H9 (cell line): ENCODE measurements around the gene MPL. TPM values are rescaled to one million over a fixed set of nuclear protein-coding genes. Genes with fewer than 3 reads are reported as not detected.

Experiments
- DNase-seq: peaks from one replicate; pipeline ENCODE4 v3.0.0-alpha.2; 2017
- H2AFZ ChIP-seq: one replicate; pipeline ENCODE4 v1.6.1; 2013; ENCODE audit warnings: mild to moderate bottlenecking, low read length, control low read depth, moderate library complexity
- H2AK5ac ChIP-seq: 2 replicates; pipeline ENCODE4 v1.6.1; 2013; ENCODE audit warnings: low read length, control low read depth, mixed read lengths; ENCODE audit not compliant: insufficient read length
- H2BK120ac ChIP-seq: one replicate; pipeline ENCODE4 v1.6.1; 2013; ENCODE audit warnings: low read depth, mild to moderate bottlenecking, low read length, control low read depth, inconsistent platforms; ENCODE audit not compliant: poor library complexity, severe bottlenecking
- H2BK12ac ChIP-seq: 2 replicates; pipeline ENCODE4 v1.6.1; 2013; ENCODE audit warnings: low read length, control low read depth, mixed read lengths, low read depth; ENCODE audit not compliant: insufficient read length
- H2BK15ac ChIP-seq: 2 replicates; pipeline ENCODE4 v1.6.1; 2013; ENCODE audit warnings: low read depth, low read length, control low read depth
- H2BK20ac ChIP-seq: one replicate; pipeline ENCODE4 v1.6.1; 2013; ENCODE audit warnings: low read depth, mild to moderate bottlenecking, low read length, control low read depth, inconsistent platforms; ENCODE audit not compliant: poor library complexity, severe bottlenecking
- H2BK5ac ChIP-seq: 2 replicates; pipeline ENCODE4 v1.6.1; 2013; ENCODE audit warnings: low read length, control low read depth, mixed read lengths; ENCODE audit not compliant: insufficient read length
- H3K14ac ChIP-seq: 2 replicates; pipeline ENCODE4 v1.6.1; 2013; ENCODE audit warnings: low read length, control low read depth; ENCODE audit not compliant: insufficient read depth
- H3K18ac ChIP-seq: 2 replicates; pipeline ENCODE4 v1.6.1; 2013; ENCODE audit warnings: low read depth, mild to moderate bottlenecking, mixed read lengths, low read length, control low read depth; ENCODE audit not compliant: insufficient read length
- H3K23ac ChIP-seq: 2 replicates; pipeline ENCODE4 v1.6.1; 2013; ENCODE audit warnings: low read length, control low read depth, mixed read lengths, low read depth; ENCODE audit not compliant: insufficient read length
- H3K23me2 ChIP-seq: 2 replicates; pipeline ENCODE4 v1.6.1; 2013; ENCODE audit warnings: low read depth, mild to moderate bottlenecking, mixed read lengths, low read length, control low read depth; ENCODE audit not compliant: insufficient read length, poor library complexity, severe bottlenecking
- H3K27ac ChIP-seq: 2 replicates; pipeline ENCODE4 v1.5.1; 2013; ENCODE audit warnings: low read length, control low read depth, mixed read lengths, low read depth; ENCODE audit not compliant: insufficient read length
- H3K27me3 ChIP-seq: 2 replicates; pipeline ENCODE4 v1.6.1; 2013; ENCODE audit warnings: low read length, control low read depth, inconsistent platforms; ENCODE audit not compliant: insufficient read depth
- H3K4ac ChIP-seq: 2 replicates; pipeline ENCODE4 v1.6.1; 2013; ENCODE audit warnings: low read depth, mild to moderate bottlenecking, control low read depth, inconsistent platforms, low read length, moderate library complexity
- H3K4me1 ChIP-seq: 2 replicates; pipeline ENCODE4 v1.6.1; 2013; ENCODE audit warnings: low read length, control low read depth, inconsistent platforms; ENCODE audit not compliant: insufficient read depth
- H3K4me2 ChIP-seq: 2 replicates; pipeline ENCODE4 v1.6.1; 2013; ENCODE audit warnings: low read length, control low read depth, mixed read lengths; ENCODE audit not compliant: insufficient read length, insufficient read depth
- H3K56ac ChIP-seq: 2 replicates; pipeline ENCODE4 v1.6.1; 2013; ENCODE audit warnings: low read depth, mild to moderate bottlenecking, mixed read lengths, low read length, control low read depth; ENCODE audit not compliant: insufficient read length
- H3K79me1 ChIP-seq: 2 replicates; pipeline ENCODE4 v1.6.1; 2013; ENCODE audit warnings: low read depth, mild to moderate bottlenecking, moderate library complexity, low read length, control low read depth, inconsistent platforms; ENCODE audit not compliant: insufficient read depth, poor library complexity, severe bottlenecking
- H3K79me2 ChIP-seq: 2 replicates; pipeline ENCODE4 v1.6.1; 2013; ENCODE audit warnings: low read length, control low read depth, inconsistent platforms; ENCODE audit not compliant: insufficient read depth
- H3K9ac ChIP-seq: 2 replicates; pipeline ENCODE4 v1.6.1; 2013; ENCODE audit warnings: low read length, control low read depth, mixed read lengths; ENCODE audit not compliant: insufficient read length; ENCODE audit errors: extremely low read depth
- H3K9me3 ChIP-seq: one replicate; pipeline ENCODE4 v1.6.1; 2013; ENCODE audit warnings: low read depth, low read length, inconsistent platforms; ENCODE audit not compliant: control insufficient read depth
- H3T11ph ChIP-seq: one replicate; pipeline ENCODE4 v1.6.1; 2013; ENCODE audit warnings: mild to moderate bottlenecking, low read length, control low read depth, inconsistent platforms
- H4K20me1 ChIP-seq: one replicate; pipeline ENCODE4 v1.6.1; 2013; ENCODE audit not compliant: control insufficient read depth, insufficient read length, insufficient read depth
- H4K5ac ChIP-seq: 2 replicates; pipeline ENCODE4 v1.6.1; 2013; ENCODE audit warnings: low read depth, mild to moderate bottlenecking, mixed read lengths, low read length, control low read depth; ENCODE audit not compliant: insufficient read length
- H4K8ac ChIP-seq: replicated peaks from 2 replicates; pipeline ENCODE4 v1.6.1; 2013; ENCODE audit warnings: low read length, control low read depth, mixed read lengths, low read depth; ENCODE audit not compliant: insufficient read length
- H4K91ac ChIP-seq: 2 replicates; pipeline ENCODE4 v1.6.1; 2013; ENCODE audit warnings: low read depth, mild to moderate bottlenecking, moderate library complexity, mixed read lengths, low read length, control low read depth; ENCODE audit not compliant: insufficient read length
- H3K27ac Mint-ChIP-seq, 3 experiments: 2 replicates in 2 of 3; 3 replicates in 1 of 3; pipeline ENCODE4 v1.8.0; 2020 to 2021; ENCODE audit warnings: mixed read lengths in 3 of 3, mild to moderate bottlenecking in 1 of 3, moderate library complexity in 1 of 3
- H3K27me3 Mint-ChIP-seq: 2 replicates; pipeline ENCODE4 v1.8.0; 2021; ENCODE audit warnings: low read depth, mild to moderate bottlenecking, moderate library complexity, mixed read lengths
- H3K36me3 Mint-ChIP-seq, 3 experiments: 2 replicates in 2 of 3; 3 replicates in 1 of 3; pipeline ENCODE4 v1.8.0; 2020 to 2021; ENCODE audit warnings: low read depth in 3 of 3, mixed read lengths in 3 of 3; ENCODE audit not compliant: insufficient read depth in 1 of 3
- H3K4me1 Mint-ChIP-seq, 2 experiments: 2 replicates each; pipeline ENCODE4 v1.8.0; 2020; ENCODE audit warnings: mixed read lengths in 2 of 2
- H3K4me3 Mint-ChIP-seq, 2 experiments: 2 replicates in 1 of 2; 3 replicates in 1 of 2; pipeline ENCODE4 v1.8.0; 2020 to 2021; ENCODE audit warnings: mild to moderate bottlenecking in 2 of 2, mixed read lengths in 2 of 2, moderate library complexity in 1 of 2
- H3K9me3 Mint-ChIP-seq, 2 experiments: 2 replicates in 1 of 2; 3 replicates in 1 of 2; pipeline ENCODE4 v1.8.0; 2020; ENCODE audit warnings: mild to moderate bottlenecking in 2 of 2, mixed read lengths in 2 of 2, moderate library complexity in 1 of 2
- CTCF ChIP-seq: fragments of 200-600 bp; sonication (generic); conservative IDR thresholded peaks from 3 replicates; pipeline ENCODE4 v1.8.0; 2021; ENCODE audit warnings: antibody characterized with exemption, mild to moderate bottlenecking
- WGBS: extraction: QIAGEN DNeasy Blood & Tissue Kit; methylation state at CpG from one replicate; pipeline ENCODE4 v1.1.7; 2013; ENCODE audit warnings: missing lambda C conversion rate, low lambda C conversion rate, mixed read lengths; ENCODE audit not compliant: insufficient read length; ENCODE audit errors: extremely low coverage; 5-methylcytosine and 5-hydroxymethylcytosine counted together
- total RNA-seq: library from RNA; stranded (reverse); gene quantifications from 2 replicates; pipeline ENCODE4 v1.2.1, GENCODE V29; 2021

Gene MPL
- total RNA-seq, 1 experiment from 2014 or later: not detected

- H3K4me3 Mint-ChIP-seq: no peak overlapping the region
- H2BK5ac ChIP-seq: no peak overlapping the region
- no peak overlapping the region for H3K4me2 ChIP-seq
- no peak overlapping the region for H2AFZ ChIP-seq
- no peak overlapping the region for H3K56ac ChIP-seq
- no peak for TF ChIP-seq CTCF
- H3K27me3 ChIP-seq: no peaks in the 10 kb centered on the region
- DNase-seq: no peak
- no peak overlapping the region for H3K9ac ChIP-seq
- peaks cover 5% of the 10 kb centered on the region for H3K4me1 ChIP-seq
- H3K9me3 ChIP-seq: no peaks in the 10 kb centered on the region
- H3K14ac ChIP-seq: no peak overlapping the region
- H3T11ph ChIP-seq: no peak overlapping the region
- H3K79me1 ChIP-seq: no peaks in the 10 kb centered on the region
- H3K23me2 ChIP-seq: peaks cover 4% of the 10 kb centered on the region
- H4K91ac ChIP-seq: no peak overlapping the region
- H3K23ac ChIP-seq: no peak overlapping the region
- H4K20me1 ChIP-seq: no peaks in the 10 kb centered on the region
- H3K79me2 ChIP-seq: peaks cover 3% of the 10 kb centered on the region; the same call in 1 of the 2 replicates
- no peak overlapping the region for H3K27ac ChIP-seq
- WGBS: no CpG with 5 or more reads among the region's 2 CpGs
- H3K9me3 Mint-ChIP-seq: no peaks in the 10 kb centered on the region; a peak in 2 of 5 replicates
- peaks cover 15 to 26% of the 10 kb centered on the region in 2 experiments for H3K4me1 Mint-ChIP-seq
- H3K18ac ChIP-seq: no peak overlapping the region
- H2BK15ac ChIP-seq: no peak overlapping the region
- no peak overlapping the region for H2AK5ac ChIP-seq
- no peak overlapping the region for H2BK12ac ChIP-seq
- no peaks in the 10 kb centered on the region; the same call in 1 of the 2 replicates for H3K27me3 Mint-ChIP-seq
- H3K27ac Mint-ChIP-seq: no peak overlapping the region
- no peak overlapping the region for H3K4ac ChIP-seq
- H3K36me3 Mint-ChIP-seq: peaks cover 2 to 14% (median 5%) of the 10 kb centered on the region in 3 experiments; a peak in 3 of 7 replicates
- no peak overlapping the region for H4K8ac ChIP-seq
- H2BK20ac ChIP-seq: no peak overlapping the region
- no peak overlapping the region for H2BK120ac ChIP-seq
- no peak overlapping the region for H4K5ac ChIP-seq
These were observed 16.9 kb downstream of the MPL start for GRCh38 chr1:43354471-43354870.
